GM21619 (cell line): ENCODE results near the gene MPO.

Experiments
- ATAC-seq: cut with Tn5 transposase; IDR thresholded peaks from one replicate; pipeline ENCODE4 v1.9.1; 2021; ENCODE audit not compliant: unreplicated experiment

MPO gene

DNA sequence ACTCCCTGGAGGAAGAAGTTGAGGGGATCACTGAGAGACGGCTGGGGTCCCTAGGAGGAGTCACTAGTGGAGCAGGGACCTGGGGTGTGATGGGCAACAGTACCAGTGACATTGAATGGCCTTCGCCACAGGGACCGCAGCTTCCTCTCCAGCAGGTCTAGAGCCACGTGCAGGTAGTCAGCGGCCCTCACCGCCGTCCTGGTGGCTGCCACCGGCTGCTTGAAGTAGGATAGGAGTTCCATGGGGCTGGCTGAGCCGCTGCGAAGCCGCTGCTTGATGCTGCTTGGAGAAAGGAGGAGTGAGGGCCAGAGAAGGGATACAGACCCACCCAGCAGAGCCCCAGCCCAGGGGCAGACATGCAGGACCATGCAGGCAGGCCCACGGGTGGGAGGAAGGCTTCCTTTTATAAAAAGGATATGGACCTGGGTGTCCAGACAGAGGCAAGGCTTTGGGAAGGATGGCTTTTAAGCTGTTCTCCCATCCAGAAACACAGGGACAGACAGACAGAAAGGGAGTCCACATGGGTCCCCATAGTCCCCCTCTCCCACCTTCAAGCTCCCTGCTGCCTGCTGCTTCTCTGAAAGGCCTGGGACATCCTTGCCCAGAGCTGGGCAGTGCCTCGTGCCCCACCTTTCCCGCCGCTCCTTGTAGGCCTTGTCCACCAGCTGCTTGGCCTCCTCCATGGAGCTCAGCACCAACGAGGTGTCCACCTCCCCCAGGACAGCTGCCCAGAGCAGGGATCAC is 827 bp downstream of the MPO start:
- no peak for ATAC-seq

DNA sequence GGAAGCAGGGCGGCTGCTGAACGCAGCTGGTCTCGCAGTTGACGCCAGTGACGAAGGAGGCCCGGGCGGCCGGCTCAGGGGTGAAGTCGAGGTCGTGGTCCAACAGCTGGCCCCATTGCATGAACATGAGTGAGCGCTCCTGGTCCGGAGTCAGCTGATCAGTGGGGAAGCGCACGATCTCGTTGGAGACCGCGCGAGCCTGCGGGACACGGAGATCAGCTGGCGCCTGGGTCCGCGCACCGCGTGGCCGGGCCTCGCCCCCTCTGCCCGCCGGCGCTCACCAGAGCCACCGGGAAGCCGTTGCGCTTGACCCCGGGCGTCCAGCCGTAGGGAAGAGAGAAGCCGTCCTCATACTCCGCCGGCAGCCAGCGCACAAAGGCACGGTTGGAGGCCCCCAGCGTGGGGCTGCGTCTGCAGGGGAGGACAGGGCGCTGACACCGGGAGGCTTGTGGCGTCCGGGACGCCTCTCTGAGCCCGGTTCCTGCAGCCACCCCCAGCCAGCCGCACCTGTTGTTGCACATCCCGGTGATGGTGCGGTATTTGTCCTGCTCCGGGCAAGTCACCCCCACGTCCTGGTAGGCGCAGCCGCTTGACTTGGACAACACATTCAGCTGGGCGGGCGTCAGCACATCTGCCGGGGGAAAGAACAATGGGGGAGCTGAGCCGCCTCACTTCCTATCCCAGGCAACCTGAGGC is 1.6 kb downstream of the MPO start:
- no peak for ATAC-seq

DNA sequence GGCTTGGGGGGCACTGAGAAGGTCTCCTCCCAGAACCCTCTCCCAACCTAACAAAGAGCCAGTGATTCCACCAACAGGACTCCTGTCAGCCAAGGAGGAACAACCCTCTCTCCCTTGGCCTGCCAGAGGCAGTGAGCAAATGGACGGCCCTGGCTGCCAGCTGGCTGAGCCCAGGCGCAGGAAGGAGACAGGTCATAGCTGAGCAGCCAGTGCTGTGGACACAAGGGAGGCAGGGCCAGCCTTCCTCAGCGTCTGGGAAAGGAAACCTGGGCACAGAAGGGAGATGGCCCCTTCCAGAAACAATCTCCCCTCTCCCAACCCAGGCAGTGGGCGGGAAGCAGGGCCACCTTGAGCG is 2.1 kb downstream of the MPO start:
- ATAC-seq = no peak

DNA sequence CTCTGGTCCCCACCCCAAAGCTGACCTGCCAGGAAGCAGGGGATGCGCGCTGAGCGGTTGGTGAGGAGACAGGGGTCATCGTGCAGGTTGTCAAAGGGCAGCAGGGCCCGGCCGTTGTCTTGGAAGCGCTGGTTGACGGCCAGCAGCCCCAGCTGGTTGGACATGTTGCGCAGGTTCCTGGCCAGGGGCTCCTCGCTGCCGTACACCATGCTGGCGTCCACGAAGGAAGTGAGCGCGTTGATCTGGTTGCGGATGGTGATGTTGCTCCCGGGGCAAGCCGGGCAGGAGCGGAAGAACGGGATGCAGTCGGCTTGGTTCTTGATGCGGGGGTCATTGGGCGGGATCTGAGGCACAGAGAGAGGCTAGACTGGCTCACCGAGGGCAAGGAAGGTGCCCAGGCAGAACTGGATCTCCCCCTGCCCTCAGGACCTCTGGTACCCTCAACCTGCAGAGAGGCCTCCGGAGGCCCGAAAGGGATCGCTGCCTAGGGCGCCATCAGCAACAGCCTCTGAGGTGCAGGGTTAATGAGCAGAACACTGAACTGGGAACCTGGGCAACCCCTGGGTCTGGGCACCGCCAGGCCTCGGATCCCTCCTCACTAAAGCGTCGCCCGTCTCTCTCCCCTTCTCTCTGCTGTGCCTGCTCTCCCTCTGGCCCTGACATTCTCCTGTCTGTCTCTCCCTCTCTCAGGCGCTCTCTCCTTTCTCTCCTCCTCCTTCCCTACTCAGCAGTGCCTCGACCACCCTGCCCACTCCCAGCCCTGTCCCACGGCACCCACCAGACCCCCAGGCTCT is 2.7 kb downstream of the MPO start:
- ATAC-seq = no peak

DNA sequence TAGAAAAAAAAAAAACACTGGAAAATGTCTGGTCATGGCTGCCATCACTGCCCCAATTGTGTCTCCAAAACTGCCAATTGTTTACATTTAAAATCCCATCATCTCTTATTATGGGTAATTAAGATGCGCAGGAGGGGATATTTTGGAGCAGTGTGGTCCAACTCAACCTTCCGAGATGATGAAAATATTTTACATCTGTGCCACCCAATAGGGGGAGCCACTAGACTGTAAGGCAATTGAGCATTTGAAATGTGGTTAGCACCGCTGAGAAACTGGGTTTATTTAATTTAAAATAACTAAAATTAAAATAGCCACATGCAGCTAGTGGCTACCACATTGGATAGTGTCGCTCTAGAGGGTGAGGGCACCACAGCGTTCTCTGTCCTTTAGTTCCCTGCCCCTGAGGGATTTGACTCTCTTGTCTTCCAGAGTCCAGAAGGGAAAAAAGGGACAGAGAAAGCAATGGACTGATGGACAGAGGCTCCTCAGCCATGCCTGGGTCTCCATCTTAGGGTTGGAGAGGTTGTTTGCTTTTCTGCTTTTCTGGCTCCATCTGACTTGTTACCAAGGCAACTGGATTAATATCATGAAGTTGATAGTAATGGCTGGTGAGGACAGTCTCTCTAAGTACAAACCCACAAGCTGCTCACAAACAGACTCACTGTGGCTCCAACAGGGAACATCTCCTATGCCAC is 3.5 kb downstream of the MPO start:
- no peak for ATAC-seq

DNA sequence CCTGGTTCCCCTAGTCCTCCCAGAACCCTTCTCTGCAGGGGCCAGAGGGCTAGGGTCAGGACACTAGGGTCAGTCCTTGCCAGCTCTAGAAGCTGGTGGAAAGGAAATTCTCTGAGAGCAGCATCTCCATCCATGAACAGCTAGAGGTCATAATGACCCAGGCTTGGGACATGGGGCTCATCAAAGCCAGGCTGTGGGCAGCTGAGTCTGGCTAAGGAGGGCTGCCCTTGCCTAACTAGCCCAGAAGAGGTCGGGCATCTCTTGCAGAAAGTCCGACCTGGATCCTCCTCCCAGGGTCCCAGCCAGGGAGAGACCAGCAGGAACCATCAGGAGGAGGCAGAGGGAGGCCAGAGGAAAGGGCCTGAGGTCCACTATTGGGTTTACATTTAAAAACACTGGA is 4.3 kb downstream of the MPO start:
- no peak for ATAC-seq

DNA sequence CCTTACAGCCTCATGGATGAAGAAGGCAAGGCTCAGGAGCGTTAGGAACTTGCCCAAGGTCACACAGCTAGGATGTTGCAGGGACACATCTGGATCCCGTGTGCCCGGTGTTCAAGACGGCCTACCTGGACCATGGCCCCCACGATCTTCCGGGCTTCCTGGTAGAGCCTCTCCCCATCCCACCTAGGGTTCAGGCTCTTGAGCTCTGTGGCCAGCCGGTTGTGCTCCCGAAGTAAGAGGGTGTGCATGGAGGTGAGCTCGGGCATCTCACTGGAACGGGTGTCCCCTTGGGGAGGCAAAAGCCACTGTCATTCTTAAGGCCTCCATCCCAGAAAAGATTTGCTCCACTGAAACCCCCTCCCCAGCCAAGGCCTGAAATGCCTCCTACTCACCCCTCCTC is 5.3 kb downstream of the MPO start:
- ATAC-seq = no peak

DNA sequence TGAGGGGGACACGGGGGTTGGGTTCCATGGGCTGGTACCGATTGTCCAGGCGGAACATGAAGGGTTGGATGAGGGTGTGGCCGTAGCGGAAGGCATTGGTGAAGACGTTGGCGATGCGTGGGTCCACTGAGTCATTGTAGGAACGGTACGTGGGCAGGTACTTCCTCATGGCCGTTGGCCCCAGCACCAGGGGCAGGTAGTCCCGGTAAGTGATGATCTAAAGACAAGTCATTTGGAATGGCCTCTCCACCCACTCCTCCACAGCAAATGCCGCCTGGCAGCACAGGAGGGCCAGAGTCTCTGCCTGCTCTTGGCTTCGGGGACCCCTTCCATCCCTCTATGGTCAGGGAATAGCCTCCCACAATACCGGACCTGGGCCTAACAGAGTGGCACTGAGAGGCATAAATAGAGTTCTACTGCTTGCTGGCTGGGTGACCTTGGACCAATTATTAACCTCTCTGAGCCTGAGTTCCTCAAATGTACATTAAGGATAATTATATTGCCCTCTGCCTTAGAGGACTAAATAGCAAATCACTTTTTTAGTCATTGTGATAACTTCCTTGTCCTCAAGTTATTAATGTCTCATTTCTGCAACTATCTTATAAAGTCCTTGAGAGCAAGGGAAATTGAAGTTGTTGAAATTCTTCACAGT is 7.2 kb downstream of the MPO start:
- ATAC-seq = no peak

DNA sequence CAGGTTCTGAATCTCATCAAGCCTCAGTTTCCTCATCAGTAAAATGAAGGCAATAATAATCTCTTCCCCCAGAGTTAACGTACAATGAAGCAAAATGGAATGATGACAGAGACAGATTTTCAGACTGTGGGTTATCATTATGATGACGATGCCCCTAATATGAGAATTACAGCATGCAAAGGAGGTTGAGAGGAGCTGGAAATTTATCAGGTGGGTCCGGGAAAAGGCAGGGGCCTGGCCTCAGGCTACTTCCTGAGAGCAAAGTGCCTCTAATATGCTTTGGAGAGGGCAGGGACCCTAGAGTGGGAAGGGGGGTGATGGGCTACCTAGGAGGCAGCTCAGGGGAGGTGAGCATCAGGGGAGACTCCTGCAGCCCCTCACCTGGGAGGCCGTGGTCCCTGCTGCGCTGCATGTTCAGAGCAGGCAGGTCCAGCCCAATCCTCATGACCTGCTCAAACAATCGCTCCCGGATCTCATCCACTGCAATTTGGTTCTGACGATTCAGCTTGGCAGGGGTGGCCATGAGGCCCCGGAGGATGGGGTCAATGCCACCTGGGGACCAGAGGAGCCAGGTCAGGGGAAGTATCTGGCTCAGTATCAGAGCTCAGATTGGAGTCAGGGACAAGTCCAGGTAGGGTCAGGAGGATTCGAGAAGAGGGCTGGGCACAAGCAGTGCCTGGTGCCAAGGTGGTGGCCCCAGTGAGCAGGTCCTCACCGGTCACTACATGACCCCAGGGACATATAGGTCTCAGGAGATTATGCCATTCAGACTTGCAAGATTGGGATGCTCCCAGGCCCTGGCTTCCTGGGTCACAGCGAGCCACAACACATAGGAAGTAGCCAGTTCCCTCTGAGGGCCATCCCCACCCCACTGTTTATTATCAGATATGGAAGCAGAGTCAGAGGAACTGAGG is 8.1 kb downstream of the MPO start:
- ATAC-seq = no peak

DNA sequence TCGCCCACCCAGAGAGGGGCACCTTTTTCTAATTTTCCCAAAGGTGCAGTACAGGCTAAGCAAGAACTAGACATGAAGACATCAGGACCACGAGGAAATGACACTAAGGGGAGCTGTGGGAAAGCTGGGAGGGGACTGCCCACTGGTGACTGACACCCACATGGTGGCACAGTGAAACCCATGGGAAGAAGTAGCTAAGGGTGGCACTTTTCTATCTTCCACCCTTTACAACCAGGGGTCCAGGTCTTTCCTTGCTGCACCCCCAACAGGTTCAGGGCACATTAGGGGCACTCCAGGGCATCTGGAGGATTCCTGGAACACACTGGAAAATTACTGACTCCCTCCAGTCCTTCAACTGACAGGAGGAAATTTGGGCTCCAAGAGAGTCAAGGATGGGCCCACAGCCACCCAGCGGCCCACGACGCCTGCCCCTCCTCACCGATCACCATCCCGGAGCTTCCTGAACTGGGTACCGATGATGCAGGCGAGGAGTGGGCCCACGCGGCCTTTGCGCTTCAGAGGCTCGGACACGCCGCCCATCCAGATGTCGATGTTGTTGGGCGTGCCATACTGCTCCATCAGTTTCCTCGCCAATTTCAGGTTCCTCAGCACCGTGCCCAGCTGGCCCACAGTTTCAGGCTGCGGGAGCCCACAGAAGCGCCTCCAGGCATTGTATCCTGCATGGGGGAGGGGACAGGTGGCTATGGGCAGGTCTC is 9.4 kb downstream of the MPO start:
- ATAC-seq = no peak

DNA sequence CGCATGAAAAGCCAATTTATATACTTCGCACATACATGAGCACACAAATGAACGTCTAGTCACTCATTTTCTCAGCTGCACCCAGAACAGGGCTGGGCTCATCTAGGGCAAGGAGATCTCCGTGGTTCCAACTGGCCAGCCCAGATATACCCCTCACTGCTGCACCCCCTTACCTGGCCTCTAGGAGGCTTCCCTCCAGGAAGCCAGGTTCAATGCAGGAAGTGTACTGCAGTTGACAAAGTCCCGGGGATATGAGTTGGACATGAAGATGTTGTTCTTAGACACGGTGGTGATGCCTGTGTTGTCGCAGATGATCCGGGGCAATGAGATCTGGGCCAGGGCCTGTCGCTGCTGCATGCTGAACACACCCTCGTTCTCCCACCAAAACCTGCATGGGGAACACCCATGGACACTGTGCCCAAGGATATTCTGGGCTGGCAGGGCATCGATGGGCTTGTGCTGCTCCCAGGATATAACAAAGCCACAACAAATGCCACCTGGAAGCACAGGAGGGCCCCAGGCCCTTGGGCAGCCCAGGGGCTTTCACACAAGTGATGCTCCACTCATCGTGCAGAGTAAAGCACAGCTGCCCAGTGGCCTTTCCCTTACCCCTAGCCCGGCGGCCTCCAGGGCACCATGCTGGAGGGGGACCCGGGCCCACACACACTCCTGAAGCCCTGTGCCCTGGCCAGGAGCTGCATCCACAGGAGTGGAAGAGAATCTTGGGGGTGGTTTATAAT is 10.1 kb downstream of the MPO start:
- ATAC-seq = no peak

DNA sequence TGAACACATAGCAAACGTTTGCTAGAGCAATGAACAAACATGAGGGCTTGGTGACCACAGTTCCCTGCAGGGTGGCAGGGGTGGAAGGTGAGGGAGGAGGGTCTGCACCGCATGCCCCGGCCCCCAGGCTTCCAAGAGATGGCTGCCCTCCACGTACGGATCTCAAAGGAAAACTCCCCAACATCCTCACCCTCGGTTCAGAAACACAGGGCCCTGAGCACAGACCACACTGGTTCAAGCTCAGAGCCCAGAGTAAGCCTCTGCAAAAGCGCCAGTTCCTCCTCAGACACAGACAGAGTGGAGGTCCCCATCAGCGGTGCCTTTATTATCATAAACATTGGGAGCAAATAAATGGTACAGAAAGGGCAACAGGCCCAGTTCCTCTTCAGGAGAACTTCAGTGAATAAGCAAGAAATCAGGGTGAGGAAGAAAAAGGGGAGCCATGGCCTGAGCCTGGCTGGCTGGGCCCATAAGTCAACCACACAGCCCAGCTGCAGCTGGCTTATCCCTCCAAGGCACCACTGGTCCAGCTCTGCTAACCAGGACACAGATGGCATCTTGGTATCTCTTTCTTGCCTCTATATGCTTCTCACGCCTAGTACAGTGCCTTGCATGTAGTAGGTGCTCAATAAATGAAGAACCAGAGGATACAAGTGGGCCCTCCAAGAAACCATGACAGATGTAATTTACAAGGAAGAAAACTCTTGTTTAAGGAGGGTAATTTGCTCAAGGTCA is 11.0 kb downstream of the MPO start:
- no peak for ATAC-seq

DNA sequence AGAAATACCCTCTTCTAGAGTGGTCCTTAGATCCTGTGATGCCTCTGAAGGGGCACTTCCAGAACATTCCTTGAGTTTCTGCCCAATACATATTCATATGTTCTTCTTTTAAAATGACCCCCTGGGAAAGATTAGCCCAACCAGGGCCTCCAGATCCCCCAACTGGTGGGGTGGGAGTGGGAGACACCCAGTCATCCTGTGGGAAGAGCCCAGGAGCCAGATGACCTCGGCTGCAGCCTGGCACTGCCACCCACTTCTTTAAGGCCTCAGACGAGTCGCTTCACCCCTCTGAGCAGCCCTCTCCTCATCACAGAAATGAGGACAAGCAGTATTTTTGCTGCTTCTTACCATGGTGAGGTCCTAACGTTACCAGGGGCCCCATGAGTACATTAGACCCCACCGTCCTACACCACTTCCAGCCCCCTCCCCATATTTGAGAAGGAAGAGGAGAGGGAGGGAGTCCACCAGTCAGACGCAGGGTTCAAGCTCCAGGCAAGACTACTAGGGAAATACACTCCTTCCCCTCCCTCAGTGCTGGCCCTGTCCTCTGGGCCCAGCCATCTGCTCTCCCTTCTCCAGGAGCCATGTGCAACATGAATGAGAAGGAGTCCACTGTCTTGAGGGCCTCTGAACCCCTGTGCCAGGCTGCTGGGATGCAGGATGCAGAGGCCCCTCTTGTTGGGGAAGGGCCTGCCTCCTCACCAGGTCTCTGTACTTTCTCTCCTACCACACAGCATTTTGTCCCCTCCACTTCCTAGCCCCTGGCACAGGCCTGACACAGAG is 11.8 kb downstream of the MPO start:
- no peak for ATAC-seq

DNA sequence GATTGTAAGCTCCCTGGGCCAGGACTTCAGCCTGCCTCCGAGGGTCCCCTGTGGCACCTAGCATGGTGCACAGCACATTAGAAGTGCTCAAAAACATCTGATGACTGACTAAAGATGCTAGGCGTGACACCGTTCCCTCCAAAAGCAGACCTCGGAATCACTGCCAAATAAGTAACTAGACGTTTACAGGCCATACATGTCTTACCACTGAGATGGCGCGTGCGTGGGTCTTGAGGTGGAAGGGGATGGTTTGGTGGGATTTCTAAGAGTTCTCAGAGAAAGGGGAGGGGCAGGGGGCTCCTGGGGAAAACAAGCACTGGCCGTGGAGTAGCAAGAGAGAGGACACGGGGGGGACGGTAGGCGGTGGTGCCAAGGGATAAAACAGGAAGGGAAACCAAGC is 12.4 kb downstream of the MPO start:
- no peak for ATAC-seq

DNA sequence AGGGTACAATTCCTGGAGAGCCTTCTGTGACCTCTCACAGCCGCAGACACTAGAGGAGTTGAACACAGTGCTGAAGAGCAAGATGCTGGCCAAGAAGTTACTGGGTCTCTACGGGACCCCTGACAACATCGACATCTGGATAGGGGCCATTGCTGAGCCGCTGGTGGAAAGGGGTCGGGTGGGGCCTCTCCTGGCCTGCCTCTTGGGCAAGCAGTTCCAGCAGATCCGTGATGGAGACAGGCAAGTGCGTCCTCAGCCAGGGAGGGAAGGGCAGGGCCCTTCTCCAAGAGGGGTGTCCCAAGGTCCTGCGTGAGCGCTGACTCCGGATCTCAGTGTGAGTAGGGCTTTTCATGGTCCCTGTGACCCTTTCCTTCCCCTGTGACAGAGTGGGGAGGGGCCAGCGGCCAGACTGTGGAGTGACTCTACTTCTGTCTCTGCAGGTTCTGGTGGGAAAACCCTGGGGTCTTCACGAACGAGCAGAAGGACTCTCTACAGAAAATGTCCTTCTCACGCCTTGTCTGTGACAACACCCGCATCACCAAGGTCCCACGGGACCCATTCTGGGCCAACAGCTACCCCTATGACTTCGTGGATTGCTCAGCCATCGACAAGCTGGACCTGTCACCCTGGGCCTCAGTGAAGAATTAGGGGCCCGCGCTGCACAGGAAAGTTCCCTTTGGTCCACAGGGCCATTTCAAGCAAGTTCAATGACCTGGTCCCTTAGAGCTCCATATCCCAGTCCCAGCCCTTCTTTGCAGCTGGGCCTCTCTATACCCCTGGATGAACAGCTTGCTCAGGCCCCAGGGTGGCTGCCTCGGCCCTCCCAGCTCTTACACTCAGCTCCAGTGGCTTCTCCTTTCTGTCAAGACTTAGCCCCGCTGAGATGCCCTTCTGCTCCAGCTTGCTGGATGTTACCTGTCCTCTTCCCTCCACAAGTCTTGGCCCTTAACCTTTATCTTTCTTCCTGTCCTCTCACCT is 13.1 kb downstream of the MPO start:
- no peak for ATAC-seq
